NCI-H446 treated with DMSO at 0.1 percent for 48 hours (cell line): ENCODE data around the gene WNK2.

Experiments used
- DNase-seq: peaks from one replicate; lab custom pipeline; 2025; lab: John Stamatoyannopoulos, UW

WNK2 gene

DNA sequence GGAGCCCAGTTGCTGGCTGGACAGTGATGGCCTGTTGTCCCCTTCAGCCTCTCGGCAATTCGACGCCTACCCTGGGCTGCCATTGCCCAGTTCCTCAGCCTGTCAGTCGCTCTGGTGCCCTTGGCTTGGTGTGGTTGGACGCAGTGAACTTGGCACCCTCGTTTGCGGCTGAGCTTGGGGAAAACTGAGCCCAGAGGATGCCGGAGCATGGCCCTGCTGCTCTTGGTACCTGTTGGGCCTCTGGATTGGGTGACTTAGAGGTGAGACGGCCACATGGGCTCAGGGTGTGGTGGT lies 16.5 kb downstream of the WNK2 start:
- DNase-seq: no peak

- DNase-seq: no peak
These were observed 17.0 kb downstream of the WNK2 start for GRCh38 chr9:93200989-93201334.

DNA sequence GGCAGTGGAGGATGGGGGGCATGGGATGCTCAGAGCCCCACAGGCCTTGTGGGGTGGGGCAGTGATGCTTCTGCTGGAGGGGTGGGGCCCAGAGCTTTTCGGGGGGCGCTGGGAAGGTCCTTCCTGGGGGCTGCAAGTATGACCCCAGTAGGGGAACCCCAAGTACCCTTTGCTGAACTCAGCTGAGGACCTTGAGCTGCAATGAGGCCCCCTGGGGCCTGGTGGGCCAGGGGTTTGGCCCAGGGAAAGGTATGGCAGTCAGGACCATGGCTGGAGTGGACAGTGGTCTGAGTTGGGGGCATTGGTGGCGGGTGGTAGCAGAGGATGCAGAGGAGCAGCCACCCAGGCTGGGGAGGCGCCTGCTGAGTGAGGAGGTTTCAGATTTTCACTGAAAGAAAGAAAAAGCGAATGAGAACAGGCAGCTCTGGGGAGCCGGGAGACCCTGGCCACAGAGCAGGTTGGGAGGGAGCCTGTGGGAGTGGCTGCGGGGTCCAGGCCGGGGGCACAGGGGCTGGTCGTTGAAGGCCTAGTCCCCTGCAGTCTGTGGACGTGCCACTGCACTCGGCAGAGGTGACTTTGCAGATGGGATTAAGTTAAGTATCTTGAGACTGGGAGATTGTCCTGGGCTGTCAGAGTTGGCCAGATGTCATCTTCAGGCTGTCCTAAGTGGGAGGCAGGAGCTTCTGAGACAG lies 19.2 kb downstream of the WNK2 start:
- no peak for DNase-seq

GRCh38 chr9:93203718-93204469 lies 20.0 kb downstream of the WNK2 start:
- no peak for DNase-seq

- DNase-seq: no peak
These were observed 20.6 kb downstream of the WNK2 start for GRCh38 chr9:93204470-93205043.

- DNase-seq: peak; percentile 22
These were observed 21.3 kb downstream of the WNK2 start for GRCh38 chr9:93205045-93205768.

DNA sequence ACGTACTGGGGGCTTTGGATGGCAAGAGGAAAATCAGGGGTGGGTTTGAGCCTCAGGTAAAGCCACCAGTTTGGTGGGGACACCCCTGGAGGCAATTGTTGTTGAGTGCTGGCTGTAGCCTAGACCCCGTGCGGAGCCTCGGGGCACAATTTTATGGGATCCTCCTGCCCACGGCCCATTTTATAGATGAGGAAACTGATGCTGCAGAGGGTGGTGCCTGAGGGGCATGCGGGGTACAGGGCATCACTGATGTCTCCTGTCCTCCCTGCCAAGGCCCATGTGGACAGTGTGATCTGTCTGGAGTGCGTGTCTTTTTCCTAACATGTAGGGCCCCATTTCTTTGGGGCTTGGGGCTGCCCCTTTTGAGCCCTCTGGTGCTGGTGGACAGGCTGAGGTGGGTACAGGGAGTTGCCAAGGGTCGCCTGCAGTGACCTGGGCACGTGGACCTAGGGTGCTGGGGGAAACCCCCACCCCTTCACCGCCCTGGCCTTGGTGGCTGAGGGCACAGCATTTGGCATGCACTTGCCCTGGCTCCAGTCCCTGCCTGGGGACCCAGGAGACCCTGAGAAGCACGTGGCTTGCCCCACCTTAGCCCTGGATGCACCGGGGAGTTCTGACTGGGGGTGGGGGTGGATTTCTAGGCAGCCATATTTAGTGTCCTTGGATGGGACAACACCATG lies 22.1 kb downstream of the WNK2 start:
- DNase-seq: no peak

- DNase-seq: no peak
These were observed 22.7 kb downstream of the WNK2 start for GRCh38 chr9:93206576-93207155.

- DNase-seq: peak; percentile 41
These were observed 23.4 kb downstream of the WNK2 start for GRCh38 chr9:93207326-93207814.

- DNase-seq: no peak
These were observed 24.2 kb downstream of the WNK2 start for GRCh38 chr9:93207860-93208734.

DNA sequence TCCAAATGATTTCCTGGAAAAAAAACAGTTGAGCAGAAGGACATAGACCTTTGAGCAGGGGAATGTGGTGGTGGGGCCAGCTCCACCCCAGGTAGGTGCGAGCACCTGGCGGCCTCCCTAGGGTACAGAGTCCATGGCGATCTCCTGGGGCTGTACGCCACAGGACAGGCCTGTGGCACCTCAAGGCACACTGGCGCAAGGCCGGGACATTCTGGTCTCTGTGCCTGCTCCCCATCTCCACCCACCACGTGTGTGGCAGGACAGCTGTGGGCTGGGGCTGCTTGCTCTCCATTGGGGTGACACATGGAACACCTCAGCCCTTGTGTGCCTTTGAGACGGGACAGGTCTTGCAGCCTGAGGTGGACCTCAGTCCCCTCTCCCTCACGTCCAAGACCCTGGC lies 25.2 kb downstream of the WNK2 start:
- no peak for DNase-seq

GRCh38 chr9:93209576-93210323 lies 25.8 kb downstream of the WNK2 start:
- no peak for DNase-seq

DNA sequence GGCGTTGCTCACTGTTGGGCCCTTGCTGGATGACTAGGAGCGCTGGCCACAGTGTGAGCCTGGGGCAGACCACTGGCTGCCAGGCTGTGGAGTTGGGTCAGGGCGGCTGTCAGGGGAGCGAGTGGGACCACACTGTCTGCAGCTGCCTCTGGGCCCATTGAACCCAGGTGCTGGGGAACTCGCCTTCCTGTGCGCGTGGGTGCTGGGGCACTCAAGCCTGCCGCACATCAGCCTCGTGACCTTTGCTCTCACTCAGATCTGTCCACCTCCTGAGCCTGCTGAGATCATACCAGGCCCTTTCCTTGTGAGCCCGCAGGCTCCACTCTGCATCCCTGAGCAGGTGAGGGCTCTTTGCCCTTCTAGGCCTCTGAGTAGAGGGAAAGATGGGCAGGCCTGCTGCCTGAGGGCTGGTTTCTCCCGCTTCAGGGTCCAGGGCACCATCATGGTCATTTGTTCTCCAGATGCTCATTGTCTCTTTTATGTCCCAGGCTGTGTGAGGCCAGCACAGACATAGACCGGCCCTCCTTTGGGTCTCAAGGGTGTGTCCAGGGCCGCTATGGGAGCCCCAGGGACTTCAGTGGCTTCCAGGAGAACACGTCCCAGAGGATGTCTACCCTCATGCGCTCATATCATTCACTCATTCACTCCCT lies 26.5 kb downstream of the WNK2 start:
- DNase-seq: no peak

- DNase-seq: no peak
These were observed 27.2 kb downstream of the WNK2 start for GRCh38 chr9:93210974-93211653.

DNA sequence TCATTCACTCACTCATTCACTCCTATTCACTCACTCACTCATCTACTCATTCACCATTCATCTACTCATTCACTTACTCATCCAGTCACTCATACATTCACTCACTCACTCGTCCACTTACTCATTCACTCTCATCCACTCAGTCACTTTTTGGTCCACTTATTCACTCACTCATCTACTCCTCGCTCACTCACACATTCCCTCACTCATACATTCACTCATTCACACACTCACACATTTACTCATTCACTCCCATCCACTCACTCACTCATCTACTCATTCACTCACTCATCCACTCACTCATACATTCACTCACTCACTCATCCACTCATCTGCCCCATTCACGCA lies 27.7 kb downstream of the WNK2 start:
- no peak for DNase-seq

- DNase-seq: no peak
These were observed 28.5 kb downstream of the WNK2 start for GRCh38 chr9:93212409-93212808.

DNA sequence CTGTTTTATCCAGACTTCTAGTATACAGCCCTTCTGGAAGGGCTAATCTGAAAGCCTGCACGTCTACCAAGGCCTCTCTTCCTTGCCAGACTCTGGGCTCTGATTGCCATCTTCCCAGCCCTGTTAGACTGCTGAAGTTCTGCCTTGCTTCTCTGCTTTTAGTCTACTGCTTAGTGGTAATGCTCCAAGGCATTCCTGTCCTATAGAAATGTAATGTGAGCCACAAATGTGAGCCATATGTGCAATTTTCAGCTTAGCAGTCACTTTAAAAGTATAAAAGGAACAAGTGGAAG lies 32.1 kb downstream of the WNK2 start:
- no peak for DNase-seq

DNA sequence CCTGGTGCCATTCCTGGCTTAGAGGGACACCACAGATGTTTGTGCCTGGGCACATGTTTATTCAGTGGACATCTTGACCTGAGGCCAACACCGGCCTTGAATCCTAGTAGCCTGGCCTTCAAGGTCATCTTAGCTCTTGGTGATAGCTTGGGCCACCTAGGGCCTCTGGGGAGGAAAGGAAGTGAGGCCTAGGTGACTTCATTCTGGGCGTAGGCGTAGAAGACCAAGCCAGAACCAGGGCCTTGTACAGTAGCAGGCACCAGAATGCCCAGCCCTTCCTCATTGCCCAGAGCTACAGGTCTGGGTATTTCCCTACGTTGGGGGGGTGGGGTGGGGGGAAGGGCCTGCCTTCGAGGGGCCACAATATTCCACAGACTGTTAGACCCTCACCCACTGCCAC lies 33.8 kb downstream of the WNK2 start:
- no peak for DNase-seq

- no peak for DNase-seq
These were observed 34.2 kb downstream of the WNK2 start for GRCh38 chr9:93218161-93218560.
